ENCODE data around the gene PRKAA1.
"Not testable (repeated sequence)": the region's sequence is repeated elsewhere in the genome, so short reads cannot be mapped to it uniquely, and the experiment has no call there.

Gene PRKAA1

GRCh38 chr5:40825461-40826043 lies 27.4 kb upstream of the PRKAA1 start:
- DNase-seq: not testable (repeated sequence)

- DNase-seq: no peak
Measured at GRCh38 chr5:40823459-40823858, 25.3 kb upstream of the PRKAA1 start.

GRCh38 chr5:40813698-40814281 lies 15.6 kb upstream of the PRKAA1 start:
- DNase-seq: no peak

GRCh38 chr5:40812125-40812524 lies 14.0 kb upstream of the PRKAA1 start:
- DNase-seq: no peak

GRCh38 chr5:40801771-40802562 lies 3.8 kb upstream of the PRKAA1 start:
- DNase-seq: no peak

- DNase-seq: no peak
Measured at GRCh38 chr5:40799258-40799657, 1.1 kb upstream of the PRKAA1 start.

GRCh38 chr5:40798801-40799210 lies 632 bp upstream of the PRKAA1 start:
- no peak for DNase-seq

- no peak for DNase-seq
Measured at GRCh38 chr5:40797273-40798011, 732 bp downstream of the PRKAA1 start.

- no peak for DNase-seq
Measured at GRCh38 chr5:40796487-40796889, 1.7 kb downstream of the PRKAA1 start.

GRCh38 chr5:40794877-40795276 lies 3.3 kb downstream of the PRKAA1 start:
- not testable (repeated sequence) for DNase-seq

- not testable (repeated sequence) for DNase-seq
Measured at GRCh38 chr5:40794340-40794739, 3.8 kb downstream of the PRKAA1 start.

GRCh38 chr5:40792691-40793090 lies 5.5 kb downstream of the PRKAA1 start:
- not testable (repeated sequence) for DNase-seq

- no peak for DNase-seq
Measured at GRCh38 chr5:40791715-40792139, 6.4 kb downstream of the PRKAA1 start.

- DNase-seq: no peak
Measured at GRCh38 chr5:40790947-40791593, 7.1 kb downstream of the PRKAA1 start.

GRCh38 chr5:40788941-40789340 lies 9.2 kb downstream of the PRKAA1 start:
- not testable (repeated sequence) for DNase-seq

- no peak for DNase-seq
Measured at GRCh38 chr5:40787986-40788385, 10.2 kb downstream of the PRKAA1 start.

GRCh38 chr5:40786664-40787063 lies 11.5 kb downstream of the PRKAA1 start:
- not testable (repeated sequence) for DNase-seq

- DNase-seq: no peak
Measured at GRCh38 chr5:40784916-40785315, 13.3 kb downstream of the PRKAA1 start.

- no peak for DNase-seq
Measured at GRCh38 chr5:40784027-40784653, 14.0 kb downstream of the PRKAA1 start.

- no peak for DNase-seq
Measured at GRCh38 chr5:40781843-40782409, 16.2 kb downstream of the PRKAA1 start.

GRCh38 chr5:40780858-40781257 lies 17.3 kb downstream of the PRKAA1 start:
- no peak for DNase-seq

- DNase-seq: no peak
Measured at GRCh38 chr5:40780199-40780598, 18.0 kb downstream of the PRKAA1 start.
